IMR-90 (cell line): ENCODE results near the gene USPL1. TPM values are rescaled to one million over a fixed set of nuclear protein-coding genes. Genes with fewer than 3 reads are reported as not detected.

Experiments
- ATAC-seq: fragments of 200-7000 bp; cut with Tn5 transposase; 2 replicates; pipeline ENCODE4 v1.9.1; 2020; ENCODE audit warnings: low read depth, mild to moderate bottlenecking, moderate library complexity
- BruUV-seq: library from RNA; stranded (reverse); fragments of 400-500 nt; replicated peaks from 2 replicates; lab custom pipeline; 2021; lab: Mats Ljungman, UMichigan
- CTCF ChIA-PET: fragments of 300-600 bp; formaldehyde crosslinking; extraction: SDS; loops from one replicate; lab custom pipeline; 2021; ENCODE audit warnings: antibody characterized with exemption; lab: Yijun Ruan, JAX
- POLR2A ChIA-PET: fragments of 300-600 bp; sonication (Branson Sonifier 250); formaldehyde crosslinking; loops from one replicate; lab custom pipeline; 2022; ENCODE audit warnings: antibody characterized with exemption; ENCODE audit not compliant: unreplicated experiment; lab: Charles Lee
- DNase-seq: peaks from one replicate; pipeline ENCODE4 v3.0.0; 2013
- H2AFZ ChIP-seq: replicated peaks from 2 replicates; pipeline ENCODE3; 2013; ENCODE audit warnings: low read length, mild to moderate bottlenecking; ENCODE audit not compliant: poor library complexity
- H2AK5ac ChIP-seq: 2 replicates; pipeline ENCODE4 v1.6.1; 2013; ENCODE audit warnings: low read depth, low read length, inconsistent platforms
- H2AK9ac ChIP-seq: replicated peaks from 2 replicates; pipeline ENCODE3; 2013; ENCODE audit warnings: mild to moderate bottlenecking, low read depth, low read length, moderate library complexity; ENCODE audit not compliant: poor library complexity
- H2BK120ac ChIP-seq: 2 replicates; pipeline ENCODE4 v1.6.1; 2013; ENCODE audit warnings: low read depth, low read length, inconsistent platforms
- H2BK15ac ChIP-seq: 3 replicates; pipeline ENCODE4 v1.6.1; 2013; ENCODE audit warnings: low read depth, low read length, inconsistent platforms
- H2BK20ac ChIP-seq: 2 replicates; pipeline ENCODE4 v1.6.1; 2013; ENCODE audit warnings: low read depth, mild to moderate bottlenecking, inconsistent platforms, low read length, moderate library complexity
- H2BK5ac ChIP-seq: 2 replicates; pipeline ENCODE4 v1.6.1; 2013; ENCODE audit warnings: mild to moderate bottlenecking, low read depth, low read length, inconsistent platforms; ENCODE audit not compliant: poor library complexity, severe bottlenecking
- H3K14ac ChIP-seq: replicated peaks from 2 replicates; pipeline ENCODE4 v1.6.1; 2013; ENCODE audit warnings: low read depth, low read length, inconsistent platforms
- H3K18ac ChIP-seq: 2 replicates; pipeline ENCODE4 v1.6.1; 2013; ENCODE audit warnings: low read depth, low read length, control low read depth
- H3K23ac ChIP-seq: 2 replicates; pipeline ENCODE4 v1.6.1; 2013; ENCODE audit warnings: low read depth, low read length, inconsistent platforms
- H3K27ac ChIP-seq: 2 replicates; pipeline ENCODE4 v1.5.1; 2013; ENCODE audit warnings: mild to moderate bottlenecking, control low read depth, low read length; ENCODE audit not compliant: insufficient read depth
- H3K27me3 ChIP-seq: 2 replicates; pipeline ENCODE4 v1.6.1; 2013; ENCODE audit warnings: low read length; ENCODE audit not compliant: control insufficient read depth, insufficient read depth
- H3K36me3 ChIP-seq: 2 replicates; pipeline ENCODE4 v1.6.1; 2013; ENCODE audit warnings: low read length, mixed read lengths; ENCODE audit not compliant: control insufficient read depth, insufficient read depth
- H3K4ac ChIP-seq: 2 replicates; pipeline ENCODE4 v1.6.1; 2013; ENCODE audit warnings: low read depth, low read length, inconsistent platforms
- H3K4me1 ChIP-seq: 2 replicates; pipeline ENCODE4 v1.6.1; 2013; ENCODE audit warnings: low read length, mixed read lengths; ENCODE audit not compliant: control insufficient read depth, insufficient read depth
- H3K4me2 ChIP-seq: 2 replicates; pipeline ENCODE4 v1.6.1; 2013; ENCODE audit warnings: low read depth, mild to moderate bottlenecking, control low read depth, low read length, moderate library complexity
- H3K4me3 ChIP-seq: 2 replicates; pipeline ENCODE4 v1.5.1; 2013; ENCODE audit warnings: low read depth, mild to moderate bottlenecking, control low read depth, low read length, moderate library complexity; ENCODE audit not compliant: insufficient read depth
- H3K56ac ChIP-seq: 2 replicates; pipeline ENCODE4 v1.6.1; 2013; ENCODE audit warnings: low read length, inconsistent platforms; ENCODE audit not compliant: insufficient read depth; ENCODE audit errors: extremely low read depth
- H3K79me1 ChIP-seq, 2 experiments: 2 replicates each; pipeline ENCODE4 v1.6.1; 2013; ENCODE audit warnings: low read length in 2 of 2, inconsistent platforms in 1 of 2, low read depth in 1 of 2
- H3K9ac ChIP-seq: 2 replicates; pipeline ENCODE4 v1.6.1; 2013; ENCODE audit warnings: low read depth, low read length, control low read depth
- H3K9me1 ChIP-seq: 2 replicates; pipeline ENCODE4 v1.6.1; 2013; ENCODE audit warnings: low read length, inconsistent platforms; ENCODE audit not compliant: insufficient read depth
- H3K9me3 ChIP-seq: 2 replicates; pipeline ENCODE4 v1.6.1; 2013; ENCODE audit warnings: low read length; ENCODE audit not compliant: control insufficient read depth, insufficient read depth
- H4K20me1 ChIP-seq: 2 replicates; pipeline ENCODE4 v1.6.1; 2013; ENCODE audit warnings: low read length, inconsistent platforms; ENCODE audit not compliant: insufficient read depth
- H4K5ac ChIP-seq: 2 replicates; pipeline ENCODE4 v1.6.1; 2013; ENCODE audit warnings: mild to moderate bottlenecking, low read depth, low read length, control low read depth
- H4K8ac ChIP-seq, 2 experiments: 2 replicates each; pipeline ENCODE4 v1.6.1; 2013; ENCODE audit warnings: low read depth in 2 of 2, low read length in 2 of 2, control low read depth in 1 of 2, inconsistent platforms in 1 of 2
- H4K91ac ChIP-seq: 2 replicates; pipeline ENCODE4 v1.6.1; 2013; ENCODE audit warnings: low read depth, low read length, inconsistent platforms; ENCODE audit not compliant: insufficient read depth
- CEBPB ChIP-seq: IDR thresholded peaks from 2 replicates; pipeline ENCODE4 v1.6.1; 2012; ENCODE audit warnings: low read depth, low read length, improper control_type of control experiment
- CTCF ChIP-seq: conservative IDR thresholded peaks from 2 replicates; pipeline ENCODE4 v1.5.1; 2012; ENCODE audit warnings: mild to moderate bottlenecking, low read depth, low read length, improper control_type of control experiment
- USF2 ChIP-seq: fragments of 150-350 bp; IDR thresholded peaks from 2 replicates; pipeline ENCODE4 v1.6.1; 2017; ENCODE audit warnings: mild to moderate bottlenecking, antibody characterized with exemption, low read length, low read depth
- WGBS, 2 experiments: methylation state at CpG; one replicate each; pipeline versions ENCODE4 v1.1.5 to v1.1.7; 2013; ENCODE audit warnings: missing lambda C conversion rate in 2 of 2; ENCODE audit not compliant: insufficient read length in 1 of 2; ENCODE audit errors: extremely low coverage in 2 of 2; 5-methylcytosine and 5-hydroxymethylcytosine counted together
- dilution Hi-C: fragments of 300-500 bp; cut with HindIII; formaldehyde crosslinking; loops from one replicate; pipeline ENCODE4 v1.14.3; 2018; ENCODE audit warnings: low sequenced_read_pairs; ENCODE audit not compliant: unreplicated experiment
- in situ Hi-C: fragments of 300-500 bp; cut with MboI; formaldehyde crosslinking; loops from 3 replicates; pipeline ENCODE4 v1.14.3; 2019; ENCODE audit warnings: low sequenced_read_pairs, inconsistent platforms, mixed read lengths
- intact Hi-C: fragments of 100-400 bp; cut with micrococcal nuclease; formaldehyde crosslinking; loops from 2 replicates; pipeline ENCODE4 v1.10.0; 2022
- polyA plus RNA-seq, 3 experiments: library from polyadenylated mRNA; depleted of rRNA; stranded (reverse); fragments of >200 nt; gene quantifications; 2 replicates each; pipeline ENCODE4 v1.2.3, GENCODE V29; 2012; ENCODE audit warnings: low replicate concordance in 1 of 3
- total RNA-seq: library from RNA; depleted of rRNA; stranded (reverse); fragments of >200 nt; gene quantifications from 2 replicates; pipeline ENCODE4 v1.2.3, GENCODE V29; 2012
- TF ChIP-seq, protein P1 (sequence below): fragments of 150-350 bp; IDR thresholded peaks from 2 replicates; pipeline ENCODE4 v1.6.1; 2016; ENCODE audit warnings: low read depth, mild to moderate bottlenecking, low read length, moderate library complexity, borderline replicate concordance

Gene USPL1
- total and polyA plus RNA-seq, 2 of the 4 experiments (the other 2 are of a cell fraction): 12.1 to 15.4 TPM

DNA sequence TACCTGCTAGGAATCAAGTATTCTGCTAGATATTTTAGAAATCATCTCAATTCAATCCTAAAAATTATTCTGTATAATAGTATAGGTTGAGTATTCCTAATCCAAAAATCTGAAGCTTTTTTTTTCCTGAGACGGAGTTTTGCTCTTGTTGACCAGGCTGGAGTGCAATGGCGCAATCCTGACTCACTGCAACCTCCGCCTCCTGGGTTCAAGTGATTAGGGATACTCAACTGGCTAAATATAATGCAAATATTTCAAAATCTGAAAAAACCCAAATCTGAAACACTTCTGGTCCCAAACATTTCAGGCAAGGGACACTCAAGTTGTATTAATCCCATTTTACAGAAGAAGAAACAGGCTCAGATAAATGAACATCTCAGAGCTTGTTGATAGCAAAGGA lies 17.2 kb upstream of the USPL1 start:
- WGBS, 2 experiments: no CpG with 5 or more reads among the region's 3 CpGs
- Histone ChIP-seq H3K23ac (no peak overlapping the region), H3K27me3 (no peaks in the 10 kb centered on the region), H3K4me1 (peaks cover 2% of the 10 kb centered on the region; the same call in 1 of the 2 replicates), H4K20me1 (no peaks in the 10 kb centered on the region), H3K9ac (no peak overlapping the region), H3K14ac (no peak overlapping the region), H3K18ac (no peak overlapping the region), H4K8ac (no peak overlapping the region), H3K79me1 (peaks cover 0 to 3% of the 10 kb centered on the region in 2 experiments; a peak in 1 of 4 replicates), H2BK120ac (no peak overlapping the region), H3K4me2 (no peak overlapping the region), H2BK20ac (no peak overlapping the region), H3K27ac (no peak overlapping the region), H3K56ac (no peak overlapping the region), H4K91ac (no peak overlapping the region), H3K9me3 (no peaks in the 10 kb centered on the region), H2AK9ac (no peak overlapping the region), H3K9me1 (no peaks in the 10 kb centered on the region), H3K36me3 (no peaks in the 10 kb centered on the region), H2AK5ac (no peak overlapping the region), H2BK15ac (no peak overlapping the region), H3K4me3 (no peak overlapping the region), H3K4ac (no peak overlapping the region), H2AFZ (no peak overlapping the region), H2BK5ac (no peak overlapping the region), H4K5ac (no peak overlapping the region)
- CTCF ChIA-PET: no interaction called here
- TF ChIP-seq CTCF (no peak), CEBPB (peak; percentile 59), USF2 (no peak)
- TF ChIP-seq, protein P1, sequence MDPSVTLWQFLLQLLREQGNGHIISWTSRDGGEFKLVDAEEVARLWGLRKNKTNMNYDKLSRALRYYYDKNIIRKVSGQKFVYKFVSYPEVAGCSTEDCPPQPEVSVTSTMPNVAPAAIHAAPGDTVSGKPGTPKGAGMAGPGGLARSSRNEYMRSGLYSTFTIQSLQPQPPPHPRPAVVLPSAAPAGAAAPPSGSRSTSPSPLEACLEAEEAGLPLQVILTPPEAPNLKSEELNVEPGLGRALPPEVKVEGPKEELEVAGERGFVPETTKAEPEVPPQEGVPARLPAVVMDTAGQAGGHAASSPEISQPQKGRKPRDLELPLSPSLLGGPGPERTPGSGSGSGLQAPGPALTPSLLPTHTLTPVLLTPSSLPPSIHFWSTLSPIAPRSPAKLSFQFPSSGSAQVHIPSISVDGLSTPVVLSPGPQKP: no peak
- intact Hi-C loops: no loop called here
- BruUV-seq: no TSS peak
- DNase-seq: no peak
- no peak for ATAC-seq
- dilution Hi-C loops: no loop called here
- in situ Hi-C loops: no loop called here
- POLR2A ChIA-PET: no interaction called here
